ENCODE measurements around the gene ACAP1.
A peak's percentile ranks its signal among the peaks of the same experiment; 100 is the strongest.
"Not testable (repeated sequence)": the region's sequence is repeated elsewhere in the genome, so short reads cannot be mapped to it uniquely, and the experiment has no call there.

Gene ACAP1

DNA sequence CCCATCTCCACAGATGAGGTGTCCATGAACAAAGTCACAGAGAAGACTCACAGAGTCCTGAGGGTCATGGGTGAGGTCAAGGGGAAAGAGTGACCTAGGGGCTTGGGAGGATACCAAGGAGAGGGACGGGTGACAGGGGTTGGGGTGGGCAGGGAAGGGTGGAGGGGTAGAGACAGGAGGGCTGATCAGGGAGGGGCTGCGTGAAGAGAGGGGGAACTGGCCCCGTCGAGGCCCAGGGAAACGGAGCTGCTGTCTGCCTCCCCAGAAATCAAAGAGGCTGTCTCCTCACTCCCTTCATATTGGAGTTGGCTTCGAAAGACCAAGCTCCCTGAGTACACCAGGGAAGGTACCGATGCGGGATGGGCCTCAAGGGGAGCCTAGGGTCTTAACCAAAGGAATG is 19.2 kb downstream of the ACAP1 start:
- no peak for DNase-seq

DNA sequence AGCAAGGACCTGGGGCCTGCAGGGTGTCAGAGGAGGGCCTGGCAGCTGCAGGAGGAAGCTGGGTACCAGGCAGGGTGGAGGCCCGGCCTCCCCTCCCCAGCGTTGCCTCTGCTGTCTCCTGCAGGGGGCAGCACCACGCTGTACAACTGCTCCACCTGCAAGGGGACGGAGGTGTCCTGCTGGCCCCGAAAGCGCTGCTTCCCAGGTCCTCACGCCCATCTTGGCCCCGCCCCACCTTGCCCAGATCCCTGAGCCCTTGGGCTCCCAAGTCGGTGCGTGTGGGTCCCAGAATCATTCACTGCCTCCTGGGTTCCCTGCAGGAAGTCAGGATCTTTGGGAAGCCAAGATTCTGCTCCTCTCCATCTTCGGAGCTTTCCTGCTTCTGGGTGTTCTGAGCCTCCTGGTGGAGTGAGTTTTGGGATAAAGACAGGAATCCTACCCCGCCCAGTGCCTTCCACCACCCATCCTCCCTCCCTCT is 19.8 kb downstream of the ACAP1 start:
- peak; percentile 80 for DNase-seq

DNA sequence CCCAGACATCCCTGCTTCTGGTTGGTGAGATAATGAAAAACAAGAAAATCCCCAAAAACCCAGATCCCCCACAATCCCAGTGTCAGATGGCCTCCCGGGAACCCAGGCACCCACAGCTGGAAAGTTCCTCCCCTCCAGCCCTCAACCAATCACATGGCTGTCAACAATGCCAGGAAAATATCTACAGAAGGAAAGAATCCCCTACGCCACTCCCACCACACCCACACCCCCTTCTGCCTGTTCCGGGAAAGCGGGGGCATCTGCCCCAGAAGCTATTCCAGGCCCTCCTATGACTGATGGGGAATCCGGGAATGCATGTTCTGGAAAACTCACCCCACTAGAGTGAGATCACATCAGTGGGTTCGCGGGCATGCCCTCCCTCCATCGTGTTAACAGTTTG is 20.4 kb downstream of the ACAP1 start:
- DNase-seq: no peak

GRCh38 chr17:7357381-7357780 is 21.1 kb downstream of the ACAP1 start:
- DNase-seq: no peak

DNA sequence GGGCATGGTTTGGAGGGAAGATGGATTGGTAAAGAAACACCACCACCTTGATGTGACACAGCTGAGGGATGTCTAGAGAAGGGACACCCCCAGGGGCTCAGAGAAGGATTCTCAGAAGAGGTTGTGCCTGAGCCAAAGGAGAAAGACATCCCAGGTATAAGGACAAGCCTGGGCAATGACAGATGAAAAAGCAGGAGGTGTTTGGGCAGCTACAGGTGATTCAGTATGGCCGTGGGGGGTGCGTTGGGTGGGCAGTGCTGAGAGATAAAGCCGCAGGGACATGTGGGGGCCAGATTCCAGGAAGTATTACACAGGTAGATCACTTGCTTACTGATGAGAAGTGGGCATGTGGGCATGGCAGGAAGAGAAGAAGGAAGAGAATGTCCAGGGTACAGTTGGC is 25.6 kb downstream of the ACAP1 start:
- no peak for DNase-seq

DNA sequence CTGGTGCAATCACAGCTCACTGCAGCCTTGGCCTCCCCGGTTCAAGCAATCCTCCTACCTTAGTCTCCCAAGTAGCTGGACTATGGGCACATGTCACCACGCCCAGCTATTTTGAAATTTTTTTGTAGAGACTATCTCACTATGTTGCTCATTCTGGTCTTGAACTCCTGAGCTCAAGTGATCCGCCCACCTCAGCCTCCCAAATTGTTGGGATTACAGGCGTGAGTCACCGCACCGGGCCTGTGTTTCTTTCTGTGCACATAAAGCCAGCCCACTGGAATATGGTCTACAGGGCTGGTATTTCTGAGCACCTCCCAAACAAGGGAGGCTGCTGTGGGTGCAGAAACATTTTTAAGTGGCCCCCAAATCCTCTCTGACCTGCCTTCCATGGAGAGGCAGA is 27.0 kb downstream of the ACAP1 start:
- no peak for DNase-seq

DNA sequence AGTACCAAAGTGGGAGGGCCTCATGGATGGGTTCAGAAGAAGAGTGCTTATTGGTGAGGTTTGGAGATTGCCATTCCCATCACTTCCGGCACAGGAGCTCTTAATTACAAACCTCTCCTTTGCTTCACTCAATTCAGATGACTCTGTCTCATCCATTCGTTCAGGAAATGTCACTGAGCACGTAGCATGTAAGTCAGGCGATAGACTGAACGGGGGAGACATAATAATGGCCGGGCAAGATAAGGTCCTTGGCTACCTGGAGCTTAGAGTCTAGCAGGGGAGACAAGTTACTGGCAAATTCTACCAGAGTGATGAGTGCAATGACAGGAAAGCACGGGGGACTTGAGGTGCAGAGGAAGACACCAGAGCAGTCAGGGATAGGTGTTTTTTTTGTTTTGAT is 29.6 kb downstream of the ACAP1 start:
- not testable (repeated sequence) for DNase-seq

- DNase-seq: no peak
Observed at GRCh38 chr17:7367083-7367482, 30.8 kb downstream of the ACAP1 start.

DNA sequence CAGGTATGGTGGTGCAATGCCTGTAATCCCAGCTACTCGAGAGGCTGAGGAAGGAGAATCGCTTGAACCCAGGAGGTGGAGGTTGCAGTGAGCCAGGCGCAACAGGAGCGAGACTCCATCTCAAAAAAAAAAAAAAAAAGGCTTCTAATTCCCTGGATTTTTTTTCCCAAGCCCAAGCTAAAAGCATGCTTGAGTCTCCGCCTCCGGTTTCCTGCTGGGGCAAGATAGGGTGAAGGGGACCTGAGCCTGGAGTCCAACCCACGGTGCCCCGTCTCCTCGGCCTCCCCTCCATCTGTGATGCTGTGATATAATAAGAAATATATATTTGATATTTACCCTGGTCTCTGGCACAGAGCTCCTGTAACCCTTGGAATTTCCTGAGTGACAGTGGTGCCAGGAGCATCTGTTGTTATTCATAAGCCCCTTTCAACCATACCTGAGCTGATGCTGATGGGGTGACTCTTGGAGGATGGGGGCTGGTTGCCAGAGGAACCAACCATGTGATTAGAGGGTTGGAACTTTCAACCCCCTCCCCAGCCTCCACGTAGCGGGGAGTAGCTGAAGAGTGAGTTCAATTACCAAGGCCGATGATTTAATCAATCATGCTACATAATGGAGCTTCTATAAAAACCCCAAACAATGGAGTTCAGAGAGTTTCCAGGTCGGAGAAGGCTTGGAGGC is 31.7 kb downstream of the ACAP1 start:
- DNase-seq: no peak

DNA sequence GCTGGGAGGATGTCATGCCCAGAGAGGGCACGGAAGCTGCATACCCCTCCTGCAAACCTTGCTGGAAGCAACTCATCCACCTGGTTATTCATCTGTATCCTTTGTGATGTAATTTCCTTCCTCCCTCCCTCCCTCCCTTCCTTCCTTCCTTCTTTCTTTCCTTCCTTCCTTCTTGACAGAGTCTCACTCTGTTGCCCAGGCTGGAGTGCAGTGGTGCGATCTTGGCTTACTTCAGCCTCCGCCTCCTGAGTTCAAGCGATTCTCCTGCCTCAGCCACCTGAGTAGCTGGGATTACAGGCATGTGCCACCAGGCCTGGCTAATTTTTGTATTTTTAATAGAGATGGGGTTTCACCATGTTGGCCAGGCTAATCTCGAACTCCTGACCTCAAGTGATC is 32.3 kb downstream of the ACAP1 start:
- DNase-seq: not testable (repeated sequence)

- DNase-seq: no peak
Observed at GRCh38 chr17:7369825-7370224, 33.5 kb downstream of the ACAP1 start.

- no peak for DNase-seq
Observed at GRCh38 chr17:7370853-7371252, 34.5 kb downstream of the ACAP1 start.

- DNase-seq: no peak
Observed at GRCh38 chr17:7374353-7374752, 38.0 kb downstream of the ACAP1 start.

DNA sequence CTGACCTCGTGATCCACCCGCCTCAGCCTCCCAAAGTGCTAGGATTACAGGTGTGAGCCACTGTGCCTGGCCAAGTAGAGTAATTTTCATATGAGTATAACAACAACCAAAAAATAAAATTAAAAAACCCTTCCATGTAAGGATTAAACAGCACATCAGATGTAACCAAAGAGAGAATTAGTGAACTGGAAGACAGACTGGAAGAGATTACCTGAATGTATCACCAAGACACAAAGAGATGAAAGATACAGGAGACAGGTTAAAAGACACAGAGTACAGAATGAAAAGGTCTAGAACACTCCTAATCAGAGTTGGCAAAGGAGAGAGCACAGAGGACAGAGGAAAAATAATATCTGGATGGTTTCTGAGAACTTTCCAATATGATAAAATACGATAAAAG is 42.8 kb downstream of the ACAP1 start:
- DNase-seq: no peak

GRCh38 chr17:7380321-7380720 is 44.0 kb downstream of the ACAP1 start:
- no peak for DNase-seq

DNA sequence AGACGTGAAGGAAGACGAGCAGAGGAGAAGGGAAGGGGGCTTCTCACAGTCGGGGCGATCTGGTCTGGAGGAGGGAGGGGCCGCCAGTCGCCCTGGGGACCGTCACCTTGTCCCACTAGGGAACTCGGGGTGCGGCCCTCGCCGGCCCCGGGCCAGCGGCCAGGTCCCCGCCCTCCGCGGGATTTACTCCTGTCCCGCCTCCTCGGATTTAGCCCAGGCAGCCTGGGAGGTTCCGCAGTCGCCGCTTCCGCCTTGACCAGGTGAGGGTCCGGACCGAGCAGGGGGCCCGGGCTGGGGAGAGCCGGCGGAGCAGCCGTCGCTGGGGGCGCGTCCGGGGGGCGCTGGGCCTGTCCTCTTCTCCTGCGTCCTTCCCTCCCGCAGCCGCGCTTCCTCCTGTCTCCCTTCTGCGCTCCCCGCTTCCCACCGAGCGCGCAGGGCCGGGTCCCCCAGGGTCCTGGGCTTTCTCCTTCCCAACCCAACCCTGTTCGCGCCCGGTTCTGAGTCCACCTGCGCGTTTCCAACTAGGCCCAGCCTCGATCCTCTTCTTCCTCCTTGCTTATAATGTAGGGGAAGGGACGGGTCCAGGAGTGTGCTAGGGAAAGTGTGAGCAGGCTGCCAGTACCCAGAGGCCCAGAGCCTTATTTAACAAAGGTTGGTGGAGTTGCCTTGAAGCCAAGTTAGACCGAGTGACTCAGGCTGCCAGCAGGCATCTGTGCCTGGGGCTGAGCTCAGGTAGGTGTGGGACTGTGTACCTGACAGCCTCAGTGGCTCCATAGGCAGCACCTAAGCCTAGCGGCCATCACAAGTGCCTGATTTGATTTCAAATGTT is 44.7 kb downstream of the ACAP1 start, which contains the start of gene TNK1:
TSS of gene TNK1 (plus strand) at position 235 of the 829 bp plus-strand sequence. CDS start 1,838 bp downstream, outside the sequence.
- DNase-seq: no peak

DNA sequence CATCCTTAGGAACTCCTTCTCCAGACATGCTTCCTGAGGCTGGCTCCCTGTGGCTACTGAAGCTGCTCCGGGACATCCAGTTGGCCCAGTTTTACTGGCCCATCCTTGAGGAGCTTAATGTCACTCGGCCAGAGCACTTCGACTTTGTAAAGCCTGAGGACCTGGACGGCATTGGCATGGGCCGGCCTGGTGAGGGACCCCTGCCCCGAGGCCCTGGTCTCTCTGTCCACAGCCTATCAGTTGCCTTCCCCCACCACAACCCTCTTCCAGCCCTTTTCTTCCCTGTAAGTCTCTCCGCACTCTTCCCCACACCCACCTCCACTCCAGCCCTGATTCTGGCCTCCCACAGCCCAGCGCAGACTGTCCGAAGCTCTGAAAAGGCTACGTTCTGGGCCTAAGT is 46.6 kb downstream of the ACAP1 start:
- no peak for DNase-seq

DNA sequence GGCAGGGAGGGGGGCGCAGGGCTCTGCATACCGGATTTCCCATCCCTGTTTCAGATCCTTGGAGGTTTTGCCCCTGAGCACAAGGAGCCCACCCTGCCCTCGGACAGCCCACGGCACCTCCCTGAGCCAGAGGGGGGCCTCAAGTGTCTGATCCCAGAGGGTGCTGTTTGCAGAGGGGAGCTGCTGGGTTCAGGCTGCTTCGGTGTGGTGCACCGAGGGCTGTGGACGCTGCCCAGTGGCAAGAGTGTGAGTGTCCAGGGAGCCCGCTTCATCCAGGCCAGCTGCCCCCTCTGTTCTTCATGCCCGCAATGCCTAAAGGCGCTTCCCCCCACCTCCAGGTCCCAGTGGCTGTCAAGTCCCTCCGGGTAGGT is 47.0 kb downstream of the ACAP1 start:
- DNase-seq: no peak

- DNase-seq: peak; percentile 75
Observed at GRCh38 chr17:7383742-7384488, 47.6 kb downstream of the ACAP1 start.

DNA sequence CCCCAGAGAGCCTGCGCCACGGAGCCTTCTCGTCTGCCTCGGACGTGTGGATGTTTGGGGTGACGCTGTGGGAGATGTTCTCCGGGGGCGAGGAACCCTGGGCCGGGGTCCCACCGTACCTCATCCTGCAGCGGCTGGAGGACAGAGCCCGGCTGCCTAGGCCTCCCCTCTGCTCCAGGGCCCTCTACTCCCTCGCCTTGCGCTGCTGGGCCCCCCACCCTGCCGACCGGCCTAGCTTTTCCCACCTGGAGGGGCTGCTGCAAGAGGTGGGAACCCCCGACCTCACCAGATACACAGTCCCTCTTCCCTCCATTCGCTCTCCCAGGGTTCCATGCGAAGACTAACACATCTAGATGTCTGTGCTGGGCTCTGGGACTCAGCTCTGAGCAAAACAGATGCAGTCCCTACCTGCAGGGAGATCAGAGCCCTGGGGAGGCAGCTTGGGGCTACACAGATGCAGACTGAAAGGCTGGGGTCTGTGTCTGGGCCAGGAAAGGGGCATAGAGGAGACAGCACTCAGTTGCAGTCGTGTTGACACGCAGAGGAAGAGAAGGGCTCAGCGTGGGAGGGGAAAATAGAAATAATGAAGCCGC is 48.3 kb downstream of the ACAP1 start:
- DNase-seq: no peak

- DNase-seq: no peak
Observed at GRCh38 chr17:7388856-7389255, 52.5 kb downstream of the ACAP1 start.

- DNase-seq: no peak
Observed at GRCh38 chr17:7389924-7390910, 53.9 kb downstream of the ACAP1 start.

Measured in effector CD4-positive, alpha-beta T cell (primary cell).